HK-2 (cell line): ENCODE results near the gene GLB1L2.
A peak's percentile ranks its signal among the peaks of the same experiment; 100 is the strongest.
"Not testable (repeated sequence)": the region's sequence is repeated elsewhere in the genome, so short reads cannot be mapped to it uniquely, and the experiment has no call there.

Experiments used
- DNase-seq: peaks from one replicate; pipeline ENCODE4 v3.0.0-alpha.2; 2018; ENCODE audit not compliant: unreplicated experiment

The GLB1L2 gene

GRCh38 chr11:134331354-134332188, at the start of gene GLB1L2:
TSS of gene GLB1L2 (plus strand) at chr11:134331988. CDS start at chr11:134332062, 74 bp downstream.
- peak; percentile 71 for DNase-seq

GRCh38 chr11:134282121-134283045, 49.4 kb upstream of the GLB1L2 start:
- no peak for DNase-seq

GRCh38 chr11:134283461-134284230, 48.1 kb upstream of the GLB1L2 start:
- DNase-seq = no peak

- DNase-seq = not testable (repeated sequence)
These were observed 47.4 kb upstream of the GLB1L2 start for GRCh38 chr11:134284349-134284748.

- no peak for DNase-seq
These were observed 44.2 kb upstream of the GLB1L2 start for GRCh38 chr11:134287561-134287960.

GRCh38 chr11:134288486-134288885, 43.3 kb upstream of the GLB1L2 start:
- DNase-seq = no peak

- DNase-seq = no peak
These were observed 42.6 kb upstream of the GLB1L2 start for GRCh38 chr11:134289167-134289566.

- no peak for DNase-seq
These were observed 42.0 kb upstream of the GLB1L2 start for GRCh38 chr11:134289789-134290188.

GRCh38 chr11:134290646-134291045, 41.1 kb upstream of the GLB1L2 start:
- DNase-seq = no peak

- no peak for DNase-seq
These were observed 40.6 kb upstream of the GLB1L2 start for GRCh38 chr11:134291196-134291595.

GRCh38 chr11:134292661-134293060, 39.1 kb upstream of the GLB1L2 start:
- DNase-seq = no peak

- DNase-seq = no peak
These were observed 38.4 kb upstream of the GLB1L2 start for GRCh38 chr11:134293119-134294113.

- no peak for DNase-seq
These were observed 37.1 kb upstream of the GLB1L2 start for GRCh38 chr11:134294664-134295063.

- DNase-seq = no peak
These were observed 19.6 kb upstream of the GLB1L2 start for GRCh38 chr11:134312223-134312622.

GRCh38 chr11:134312807-134313206, 19.0 kb upstream of the GLB1L2 start:
- no peak for DNase-seq

- no peak for DNase-seq
These were observed 18.4 kb upstream of the GLB1L2 start for GRCh38 chr11:134313379-134313778.

GRCh38 chr11:134313821-134314607, 17.8 kb upstream of the GLB1L2 start:
- DNase-seq = no peak

GRCh38 chr11:134317103-134317502, 14.7 kb upstream of the GLB1L2 start:
- DNase-seq = no peak

- DNase-seq = not testable (repeated sequence)
These were observed 10.4 kb upstream of the GLB1L2 start for GRCh38 chr11:134321373-134321772.

GRCh38 chr11:134322553-134322952, 9.2 kb upstream of the GLB1L2 start:
- DNase-seq = no peak
